PC-9 (cell line): ENCODE measurements around the gene GNG8.

Experiments
- EZH2 ChIP-seq: fragments of 200-600 bp; sonication (generic); IDR thresholded peaks from 2 replicates; pipeline ENCODE4 v1.8.0; 2017; ENCODE audit warnings: antibody characterized with exemption, low read depth
- TF ChIP-seq, protein P1 (sequence below): fragments of 200-600 bp; sonication (generic); conservative IDR thresholded peaks from 2 replicates; pipeline ENCODE4 v1.6.1; 2017; ENCODE audit warnings: mixed run types, antibody characterized with exemption, mild to moderate bottlenecking, moderate library complexity

DNA sequence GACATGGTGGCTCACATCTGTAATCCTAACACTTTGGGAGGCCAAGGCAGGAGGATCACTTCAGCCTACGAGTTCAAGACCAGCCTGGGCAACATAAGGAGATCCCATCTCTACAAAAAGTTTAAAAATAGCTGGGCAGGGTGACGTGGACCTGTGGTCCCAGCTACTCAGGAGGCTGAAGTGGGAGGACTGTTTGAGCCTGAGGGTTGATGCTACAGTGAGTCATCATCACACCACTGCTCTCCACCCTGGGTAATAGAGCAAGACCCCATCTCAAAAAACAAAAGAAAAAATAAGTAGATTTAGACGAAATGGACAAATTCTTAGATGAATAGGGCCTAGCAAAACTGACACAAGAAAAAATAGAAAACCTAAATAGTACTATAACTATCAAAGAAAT, 10.4 kb upstream of the GNG8 start:
- TF ChIP-seq, protein P1, sequence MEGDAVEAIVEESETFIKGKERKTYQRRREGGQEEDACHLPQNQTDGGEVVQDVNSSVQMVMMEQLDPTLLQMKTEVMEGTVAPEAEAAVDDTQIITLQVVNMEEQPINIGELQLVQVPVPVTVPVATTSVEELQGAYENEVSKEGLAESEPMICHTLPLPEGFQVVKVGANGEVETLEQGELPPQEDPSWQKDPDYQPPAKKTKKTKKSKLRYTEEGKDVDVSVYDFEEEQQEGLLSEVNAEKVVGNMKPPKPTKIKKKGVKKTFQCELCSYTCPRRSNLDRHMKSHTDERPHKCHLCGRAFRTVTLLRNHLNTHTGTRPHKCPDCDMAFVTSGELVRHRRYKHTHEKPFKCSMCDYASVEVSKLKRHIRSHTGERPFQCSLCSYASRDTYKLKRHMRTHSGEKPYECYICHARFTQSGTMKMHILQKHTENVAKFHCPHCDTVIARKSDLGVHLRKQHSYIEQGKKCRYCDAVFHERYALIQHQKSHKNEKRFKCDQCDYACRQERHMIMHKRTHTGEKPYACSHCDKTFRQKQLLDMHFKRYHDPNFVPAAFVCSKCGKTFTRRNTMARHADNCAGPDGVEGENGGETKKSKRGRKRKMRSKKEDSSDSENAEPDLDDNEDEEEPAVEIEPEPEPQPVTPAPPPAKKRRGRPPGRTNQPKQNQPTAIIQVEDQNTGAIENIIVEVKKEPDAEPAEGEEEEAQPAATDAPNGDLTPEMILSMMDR = no peak
- TF ChIP-seq EZH2 = no peak
